Measurements from ENCODE around the gene LRRC8B.

GRCh38 chr1:89616844-89617627, 92.4 kb downstream of the LRRC8B start:
- no peak for TF ChIP-seq CTCF (IDR thresholded peaks at IDR 0.05)
- TF ChIP-seq POLR2A (IDR thresholded peaks at IDR 0.05) = no peak
- no peak for TF ChIP-seq POLR2AphosphoS5 (IDR thresholded peaks at IDR 0.05; ENCODE audit: insufficient read depth in 1 of 2, low read depth in 1 of 2)
